Upper lobe of left lung (tissue), 4 donors: Measurements from ENCODE around the gene TFPI.

ENCODE experiments used
- CTCF ChIP-seq, 6 experiments: fragments of 450-650 bp in 4 of 6; fragments of 200-600 bp in 2 of 6; sonication (generic) in 2 of 6; IDR thresholded peaks; one replicate each; pipeline ENCODE4 v1.5.1; 2016 to 2019; ENCODE audit warnings: antibody characterized with exemption in 6 of 6
- EP300 ChIP-seq, 4 donors: sonication (generic); formaldehyde crosslinking; IDR thresholded peaks; one replicate each; pipeline ENCODE4 v1.5.1; 2017; ENCODE audit warnings: antibody characterized with exemption in 4 of 4, control low read depth in 2 of 4
- POLR2A ChIP-seq, 4 donors: fragments of 450-650 bp; IDR thresholded peaks; one replicate each; pipeline ENCODE4 v1.5.1; 2016 to 2017; ENCODE audit warnings: antibody characterized with exemption in 4 of 4, mild to moderate bottlenecking in 2 of 4
- POLR2AphosphoS5 ChIP-seq, 2 donors: sonication (generic); formaldehyde crosslinking; IDR thresholded peaks; one replicate each; pipeline ENCODE4 v1.5.1; 2017; ENCODE audit warnings: antibody characterized with exemption in 2 of 2

- TF ChIP-seq CTCF (IDR thresholded peaks at IDR 0.05) = no peak
- no peak for TF ChIP-seq POLR2AphosphoS5 (IDR thresholded peaks at IDR 0.05)
- TF ChIP-seq POLR2A (IDR thresholded peaks at IDR 0.05) = no peak
- TF ChIP-seq EP300 (IDR thresholded peaks at IDR 0.05) = no peak
Observed at GRCh38 chr2:187483537-187483936, 70.7 kb downstream of the TFPI start.
